ENCODE data around the gene DCUN1D5.
"Not testable (repeated sequence)": the region's sequence is repeated elsewhere in the genome, so short reads cannot be mapped to it uniquely, and the experiment has no call there.

The DCUN1D5 gene

GRCh38 chr11:103031834-103032233 lies 60.1 kb downstream of the DCUN1D5 start:
- Histone ChIP-seq H3K9ac (ENCODE audit: low read depth, low read length) (no peak overlapping the region), H3K27me3 (ENCODE audit: control insufficient read depth, insufficient read depth, low read length) (no peaks in the 10 kb centered on the region), H3K27ac (ENCODE audit: low read depth, low read length) (no peak overlapping the region), H3K9me3 (ENCODE audit: control insufficient read depth, insufficient read depth, low read length) (no peaks in the 10 kb centered on the region), H3K4me1 (ENCODE audit: control insufficient read depth, insufficient read depth, low read length) (peaks cover 7% of the 10 kb centered on the region), H3K36me3 (ENCODE audit: control insufficient read depth, insufficient read depth, low read length) (no peaks in the 10 kb centered on the region), H3K4me3 (ENCODE audit: low read depth, low read length) (no peak overlapping the region)

GRCh38 chr11:103029401-103029800 lies 62.6 kb downstream of the DCUN1D5 start:
- Histone ChIP-seq H3K27ac (ENCODE audit: low read depth, low read length) (no peak overlapping the region), H3K4me1 (ENCODE audit: control insufficient read depth, insufficient read depth, low read length) (no peaks in the 10 kb centered on the region), H3K4me3 (ENCODE audit: low read depth, low read length) (no peak overlapping the region), H3K9me3 (ENCODE audit: control insufficient read depth, insufficient read depth, low read length) (no peaks in the 10 kb centered on the region), H3K9ac (ENCODE audit: low read depth, low read length) (no peak overlapping the region), H3K36me3 (ENCODE audit: control insufficient read depth, insufficient read depth, low read length) (no peaks in the 10 kb centered on the region), H3K27me3 (ENCODE audit: control insufficient read depth, insufficient read depth, low read length) (no peaks in the 10 kb centered on the region)

- not testable (repeated sequence) for H3K4me3 ChIP-seq (ENCODE audit: low read depth, low read length)
These were observed 63.5 kb downstream of the DCUN1D5 start for GRCh38 chr11:103028304-103029020.

GRCh38 chr11:103024086-103024485 lies 67.9 kb downstream of the DCUN1D5 start:
- Histone ChIP-seq H3K9ac (ENCODE audit: low read depth, low read length) (no peak overlapping the region), H3K9me3 (ENCODE audit: control insufficient read depth, insufficient read depth, low read length) (no peaks in the 10 kb centered on the region), H3K4me1 (ENCODE audit: control insufficient read depth, insufficient read depth, low read length) (no peaks in the 10 kb centered on the region), H3K36me3 (ENCODE audit: control insufficient read depth, insufficient read depth, low read length) (no peaks in the 10 kb centered on the region), H3K27me3 (ENCODE audit: control insufficient read depth, insufficient read depth, low read length) (no peaks in the 10 kb centered on the region), H3K27ac (ENCODE audit: low read depth, low read length) (no peak overlapping the region), H3K4me3 (ENCODE audit: low read depth, low read length) (no peak overlapping the region)

More at GRCh38 chr11:103028304-103029020, 63.5 kb downstream of the DCUN1D5 start:
- H3K4me1 ChIP-seq (ENCODE audit: control insufficient read depth, insufficient read depth, low read length); H3K9me3 ChIP-seq (ENCODE audit: control insufficient read depth, insufficient read depth, low read length); H3K36me3 ChIP-seq (ENCODE audit: control insufficient read depth, insufficient read depth, low read length); H3K9ac ChIP-seq (ENCODE audit: low read depth, low read length); H3K27me3 ChIP-seq (ENCODE audit: control insufficient read depth, insufficient read depth, low read length); H3K27ac ChIP-seq (ENCODE audit: low read depth, low read length): not testable (repeated sequence)

- no peak overlapping the region for H3K9ac ChIP-seq (ENCODE audit: low read depth, low read length)
- H3K4me1 ChIP-seq (ENCODE audit: control insufficient read depth, insufficient read depth, low read length), result no peaks in the 10 kb centered on the region
- no peaks in the 10 kb centered on the region for H3K9me3 ChIP-seq (ENCODE audit: control insufficient read depth, insufficient read depth, low read length)
- H3K27ac ChIP-seq (ENCODE audit: low read depth, low read length), result no peak overlapping the region
- H3K4me3 ChIP-seq (ENCODE audit: low read depth, low read length), result no peak overlapping the region
- no peaks in the 10 kb centered on the region for H3K36me3 ChIP-seq (ENCODE audit: control insufficient read depth, insufficient read depth, low read length)
- no peaks in the 10 kb centered on the region for H3K27me3 ChIP-seq (ENCODE audit: control insufficient read depth, insufficient read depth, low read length)
These were observed 75.9 kb downstream of the DCUN1D5 start for GRCh38 chr11:103016031-103016430.

GRCh38 chr11:103013421-103013820 lies 78.5 kb downstream of the DCUN1D5 start:
- Histone ChIP-seq H3K27me3 (ENCODE audit: control insufficient read depth, insufficient read depth, low read length) (no peaks in the 10 kb centered on the region), H3K4me3 (ENCODE audit: low read depth, low read length) (no peak overlapping the region), H3K27ac (ENCODE audit: low read depth, low read length) (no peak overlapping the region), H3K9me3 (ENCODE audit: control insufficient read depth, insufficient read depth, low read length) (no peaks in the 10 kb centered on the region; the same call in 1 of the 2 replicates), H3K9ac (ENCODE audit: low read depth, low read length) (no peak overlapping the region), H3K4me1 (ENCODE audit: control insufficient read depth, insufficient read depth, low read length) (no peaks in the 10 kb centered on the region), H3K36me3 (ENCODE audit: control insufficient read depth, insufficient read depth, low read length) (no peaks in the 10 kb centered on the region)

Data from HUES48 (cell line).